Measurements from ENCODE around the gene RTL3. TPM values are rescaled to one million over a fixed set of nuclear protein-coding genes. Genes with fewer than 3 reads are reported as not detected.

RTL3 gene
- polyA plus RNA-seq, 2 of the 4 experiments (the other 2 are of a cell fraction): not detected

DNA sequence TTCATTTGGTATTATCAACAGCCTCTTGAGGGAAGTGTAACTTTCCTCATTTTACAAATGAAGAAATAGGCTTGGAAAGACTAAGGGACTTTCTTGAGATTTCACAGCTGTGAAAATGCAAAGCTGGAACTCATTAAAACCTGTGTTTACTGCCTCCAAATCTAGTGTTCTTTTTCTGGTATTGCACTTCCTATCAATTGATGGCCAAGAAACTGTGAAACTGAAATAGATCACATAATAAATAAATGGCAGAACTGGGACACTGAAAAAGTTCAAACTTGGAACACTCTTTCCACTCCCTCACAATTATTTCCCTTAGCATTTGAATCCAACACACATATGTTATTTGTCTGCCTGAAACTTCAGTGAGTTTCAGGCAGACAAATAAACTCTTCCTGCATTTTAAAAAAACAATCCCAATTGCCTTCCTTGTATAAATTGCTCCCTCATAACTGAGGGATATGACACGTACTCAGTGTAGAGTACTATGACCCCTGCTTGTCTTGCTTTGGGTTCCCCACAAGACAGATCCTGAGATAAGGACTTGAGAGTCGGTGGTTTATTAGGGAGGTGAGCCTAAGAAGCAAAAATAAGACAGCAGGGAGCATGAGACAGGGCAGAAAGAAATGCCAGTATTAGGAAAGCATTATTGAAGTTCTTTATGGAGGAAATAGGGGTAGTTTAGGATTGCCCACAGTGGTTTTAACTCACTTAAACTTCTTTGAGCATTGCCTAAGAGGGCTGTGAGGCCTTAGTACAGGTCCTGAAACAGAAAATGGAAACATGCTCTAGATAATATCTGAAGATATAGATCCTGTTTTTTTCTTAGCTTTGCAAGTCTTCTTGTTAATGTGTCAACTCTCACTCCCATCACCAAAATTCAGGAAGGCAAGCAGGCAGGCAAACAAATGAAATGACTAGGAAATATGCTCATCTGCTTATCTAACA lies 33.9 kb downstream of the RTL3 start:
- no peaks in the 10 kb centered on the region for H3K9me3 ChIP-seq
- no peaks in the 10 kb centered on the region for H3K4me1 ChIP-seq
- H3K4me2 ChIP-seq: no peak overlapping the region
- H3K4me3 ChIP-seq: no peak overlapping the region
- ChIA-PET POLR2A (no interaction called here), CTCF (no interaction called here)
- ATAC-seq: no peak
- H3K27ac ChIP-seq: no peak overlapping the region
- DNase-seq (ENCODE audit: low read depth in 1 of 2, low spot score in 1 of 2): no peak
- peak; percentile 59 for FAIRE-seq
- no peak for TF ChIP-seq FOSB (CRISPR knock-in tag; IDR thresholded peaks at IDR 0.05)
- TF ChIP-seq E2F6 (IDR thresholded peaks at IDR 0.05; ENCODE audit: borderline replicate concordance, low read depth): no peak
- TF ChIP-seq ZSCAN20 (CRISPR knock-in tag; IDR thresholded peaks at IDR 0.05): no peak
- TF ChIP-seq RCOR1 (IDR thresholded peaks at IDR 0.05; ENCODE audit: low read depth, low read length): no peak
- no peak for TF ChIP-seq NR3C1 (IDR thresholded peaks at IDR 0.05)
- TF ChIP-seq RNF2 (IDR thresholded peaks at IDR 0.05; ENCODE audit: borderline replicate concordance, low read depth): no peak
- no peak for TF ChIP-seq HOXB5 (CRISPR knock-in tag; IDR thresholded peaks at IDR 0.05)
- TF ChIP-seq REST (IDR thresholded peaks at IDR 0.05): no peak
- no peak for TF ChIP-seq RARB (CRISPR knock-in tag; IDR thresholded peaks at IDR 0.05)
- no peak for TF ChIP-seq CHD2 (IDR thresholded peaks at IDR 0.05; ENCODE audit: low read length, partially characterized antibody)
- TF ChIP-seq POLR2AphosphoS2 (conservative IDR thresholded peaks at IDR 0.05; ENCODE audit: low read length): no peak
- TF ChIP-seq JUN (IDR thresholded peaks at IDR 0.05): no peak
- no peak for TF ChIP-seq MAZ (IDR thresholded peaks at IDR 0.05; ENCODE audit: borderline replicate concordance, low read depth, low read length)
- TF ChIP-seq HOXA7 (CRISPR knock-in tag; IDR thresholded peaks at IDR 0.05): no peak
- TF ChIP-seq, protein P1, sequence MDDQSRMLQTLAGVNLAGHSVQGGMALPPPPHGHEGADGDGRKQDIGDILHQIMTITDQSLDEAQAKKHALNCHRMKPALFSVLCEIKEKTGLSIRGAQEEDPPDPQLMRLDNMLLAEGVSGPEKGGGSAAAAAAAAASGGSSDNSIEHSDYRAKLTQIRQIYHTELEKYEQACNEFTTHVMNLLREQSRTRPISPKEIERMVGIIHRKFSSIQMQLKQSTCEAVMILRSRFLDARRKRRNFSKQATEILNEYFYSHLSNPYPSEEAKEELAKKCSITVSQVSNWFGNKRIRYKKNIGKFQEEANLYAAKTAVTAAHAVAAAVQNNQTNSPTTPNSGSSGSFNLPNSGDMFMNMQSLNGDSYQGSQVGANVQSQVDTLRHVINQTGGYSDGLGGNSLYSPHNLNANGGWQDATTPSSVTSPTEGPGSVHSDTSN (IDR thresholded peaks at IDR 0.05): no peak
- WGBS (ENCODE audit: missing lambda C conversion rate): 4% methylated on average over 2 of the region's 2 CpGs

DNA sequence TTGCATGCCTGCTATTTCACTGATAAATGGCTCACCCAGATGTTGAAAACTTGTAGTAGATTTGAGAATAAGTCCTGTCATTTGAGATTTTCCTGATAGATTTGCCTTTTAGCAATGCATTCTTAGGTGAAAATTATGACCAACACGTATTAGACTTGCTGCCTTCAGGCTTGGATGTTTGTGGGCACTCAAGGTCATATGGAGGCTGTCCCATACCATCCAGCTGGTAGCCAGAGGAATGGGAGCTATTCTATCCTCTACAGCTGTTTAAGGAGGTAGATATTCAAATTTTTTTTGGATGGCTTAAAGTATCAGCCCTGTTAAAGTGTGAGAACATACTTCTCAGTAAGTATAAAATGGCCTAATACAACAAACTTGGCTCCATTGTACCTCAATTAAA lies 34.7 kb downstream of the RTL3 start:
- H3K4me1 ChIP-seq: no peaks in the 10 kb centered on the region
- no peak overlapping the region for H3K27ac ChIP-seq
- ChIA-PET CTCF (no interaction called here), POLR2A (no interaction called here)
- no peak overlapping the region for H3K4me2 ChIP-seq
- ATAC-seq: no peak
- no peak overlapping the region for H3K4me3 ChIP-seq
- FAIRE-seq: no peak
- 8% methylated on average over 1 of the region's 1 CpG for WGBS (ENCODE audit: missing lambda C conversion rate)
- TF ChIP-seq CHD2 (IDR thresholded peaks at IDR 0.05; ENCODE audit: low read length, partially characterized antibody): no peak
- no peak for TF ChIP-seq SMC3 (IDR thresholded peaks at IDR 0.05)
- TF ChIP-seq ZNF302 (CRISPR knock-in tag; IDR thresholded peaks at IDR 0.05): no peak
- TF ChIP-seq RARB (CRISPR knock-in tag; IDR thresholded peaks at IDR 0.05): no peak
- no peak for TF ChIP-seq TP53 (CRISPR knock-in tag; IDR thresholded peaks at IDR 0.05)
- TF ChIP-seq E2F6 (IDR thresholded peaks at IDR 0.05; ENCODE audit: borderline replicate concordance, low read depth): no peak
- no peak for TF ChIP-seq HOXA7 (CRISPR knock-in tag; IDR thresholded peaks at IDR 0.05)
- TF ChIP-seq MAZ (IDR thresholded peaks at IDR 0.05; ENCODE audit: borderline replicate concordance, low read depth, low read length): no peak
- no peak for DNase-seq (ENCODE audit: low read depth in 1 of 2, low spot score in 1 of 2)
- no peaks in the 10 kb centered on the region for H3K9me3 ChIP-seq
